Erythroblast (primary cell): ENCODE data around the gene AACS.

ENCODE experiments used
- GATA1 ChIP-seq: IDR thresholded peaks from 2 replicates; pipeline ENCODE4 v1.6.1; 2011; ENCODE audit warnings: low read depth, mild to moderate bottlenecking, control low read depth, low read length, moderate library complexity
- POLR2A ChIP-seq: IDR thresholded peaks from 2 replicates; pipeline ENCODE4 v1.6.1; 2011; ENCODE audit warnings: mild to moderate bottlenecking, low read length

- TF ChIP-seq POLR2A (no peak), GATA1 (no peak)
Measured at GRCh38 chr12:125163148-125163547, 97.9 kb downstream of the AACS start.
